ENCODE results near the gene MAP6D1. TPM values are rescaled to one million over a fixed set of nuclear protein-coding genes. Genes with fewer than 3 reads are reported as not detected.

Gene MAP6D1
- total RNA-seq, 1 experiment from 2014 or later, result 2.9 TPM

DNA sequence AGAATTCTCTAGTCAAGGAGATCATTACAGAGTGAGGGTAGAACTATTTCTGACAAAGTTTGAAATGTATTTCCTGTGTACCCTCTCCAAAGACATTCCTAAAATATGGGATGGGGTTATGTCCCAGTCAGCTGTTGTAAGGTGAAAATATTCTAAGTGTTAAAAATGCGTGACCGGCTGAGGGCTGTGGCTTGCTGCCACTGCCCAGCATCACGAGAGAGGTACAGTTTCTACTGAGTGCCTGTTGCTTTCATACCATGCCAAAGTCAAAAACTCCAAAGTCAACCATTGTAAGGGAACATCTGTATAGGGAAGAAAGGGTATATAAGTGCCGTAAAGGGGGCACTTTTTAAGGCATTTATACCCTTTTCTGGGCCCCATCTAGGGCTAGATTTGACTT is 30.9 kb downstream of the MAP6D1 start:
- no peaks in the 10 kb centered on the region for H3K4me1 Mint-ChIP-seq (ENCODE audit: low read depth, unreplicated experiment)
- no peaks in the 10 kb centered on the region for H3K4me1 ChIP-seq
- intact Hi-C loops (cut with micrococcal nuclease; ENCODE audit: unreplicated experiment), result no loop called here
- no peaks in the 10 kb centered on the region for H3K9me3 ChIP-seq
- CTCF ChIA-PET, result no interaction called here
- H3K36me3 ChIP-seq (ENCODE audit: control insufficient read depth, insufficient read depth, low read length), result peaks cover 3% of the 10 kb centered on the region
- H3K27ac Mint-ChIP-seq (ENCODE audit: unreplicated experiment), result no peak overlapping the region
- no peak overlapping the region for H3K4me3 Mint-ChIP-seq (ENCODE audit: unreplicated experiment)
- TF ChIP-seq, protein P1, sequence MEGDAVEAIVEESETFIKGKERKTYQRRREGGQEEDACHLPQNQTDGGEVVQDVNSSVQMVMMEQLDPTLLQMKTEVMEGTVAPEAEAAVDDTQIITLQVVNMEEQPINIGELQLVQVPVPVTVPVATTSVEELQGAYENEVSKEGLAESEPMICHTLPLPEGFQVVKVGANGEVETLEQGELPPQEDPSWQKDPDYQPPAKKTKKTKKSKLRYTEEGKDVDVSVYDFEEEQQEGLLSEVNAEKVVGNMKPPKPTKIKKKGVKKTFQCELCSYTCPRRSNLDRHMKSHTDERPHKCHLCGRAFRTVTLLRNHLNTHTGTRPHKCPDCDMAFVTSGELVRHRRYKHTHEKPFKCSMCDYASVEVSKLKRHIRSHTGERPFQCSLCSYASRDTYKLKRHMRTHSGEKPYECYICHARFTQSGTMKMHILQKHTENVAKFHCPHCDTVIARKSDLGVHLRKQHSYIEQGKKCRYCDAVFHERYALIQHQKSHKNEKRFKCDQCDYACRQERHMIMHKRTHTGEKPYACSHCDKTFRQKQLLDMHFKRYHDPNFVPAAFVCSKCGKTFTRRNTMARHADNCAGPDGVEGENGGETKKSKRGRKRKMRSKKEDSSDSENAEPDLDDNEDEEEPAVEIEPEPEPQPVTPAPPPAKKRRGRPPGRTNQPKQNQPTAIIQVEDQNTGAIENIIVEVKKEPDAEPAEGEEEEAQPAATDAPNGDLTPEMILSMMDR (IDR thresholded peaks at IDR 0.05; ENCODE audit: insufficient read depth in 1 of 2, low read depth in 1 of 2, low read length in 1 of 2, severe bottlenecking in 1 of 2, unreplicated experiment in 1 of 2), result no peak
- no TSS peak for BruUV-seq (replicated peaks)
- no peaks in the 10 kb centered on the region for H3K27me3 ChIP-seq (replicated peaks; ENCODE audit: control insufficient read depth, insufficient read depth, low read length)
- peaks cover 58% of the 10 kb centered on the region for H3K36me3 Mint-ChIP-seq (ENCODE audit: insufficient read depth, unreplicated experiment)
- DNase-seq, result no peak
- POLR2A ChIA-PET, result no interaction called here
- no peaks in the 10 kb centered on the region for H3K27me3 Mint-ChIP-seq (ENCODE audit: insufficient read depth, unreplicated experiment)
- no peaks in the 10 kb centered on the region for H3K9me3 Mint-ChIP-seq (ENCODE audit: unreplicated experiment)
- H3K4me3 ChIP-seq (ENCODE audit: low read depth, low read length), result no peak overlapping the region

DNA sequence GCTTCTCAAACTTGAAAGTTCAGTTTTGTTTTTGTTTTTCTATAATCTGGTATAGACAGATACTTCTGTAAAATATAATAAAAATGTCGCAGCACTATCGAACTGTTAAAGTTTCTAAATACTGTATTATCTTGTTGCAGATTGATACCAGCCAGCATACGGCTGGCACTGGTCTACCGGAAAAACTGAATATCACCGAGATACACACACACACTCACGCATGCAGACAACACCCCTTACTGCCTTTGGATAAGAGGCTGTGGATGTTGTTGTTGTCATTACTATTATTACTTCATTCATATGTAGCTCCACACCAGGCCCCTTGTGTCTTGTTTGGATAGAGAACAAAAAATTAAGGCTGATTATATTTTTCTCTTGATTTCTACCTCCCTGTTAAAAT is 32.4 kb downstream of the MAP6D1 start:
- CTCF ChIA-PET, result no interaction called here
- H3K36me3 ChIP-seq (ENCODE audit: control insufficient read depth, insufficient read depth, low read length), result peaks cover 2% of the 10 kb centered on the region
- H3K36me3 Mint-ChIP-seq (ENCODE audit: insufficient read depth, unreplicated experiment), result peaks cover 58% of the 10 kb centered on the region

DNA sequence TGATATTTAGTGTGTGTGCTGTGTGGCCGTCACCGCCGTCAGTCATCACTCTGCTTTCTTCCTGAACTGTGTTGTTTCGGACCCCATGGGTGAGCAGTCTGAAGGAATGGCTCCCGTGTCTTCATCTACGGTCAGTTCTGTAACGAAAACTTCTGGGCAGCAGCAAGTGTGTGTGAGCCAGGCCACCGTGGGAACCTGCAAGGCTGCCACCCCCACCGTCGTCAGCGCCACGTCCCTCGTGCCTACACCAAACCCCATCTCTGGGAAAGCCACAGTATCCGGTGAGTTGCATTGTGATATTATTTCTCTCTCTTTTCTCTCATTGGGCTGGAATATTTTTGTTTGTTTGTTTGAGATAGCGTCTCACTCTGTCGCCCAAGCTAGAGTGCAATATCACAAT is 34.7 kb downstream of the MAP6D1 start:
- Histone ChIP-seq H3K27me3 (replicated peaks; ENCODE audit: control insufficient read depth, insufficient read depth, low read length) (no peaks in the 10 kb centered on the region), H3K4me1 (no peaks in the 10 kb centered on the region), H3K4me3 (ENCODE audit: low read depth, low read length) (no peak overlapping the region), H3K9me3 (no peaks in the 10 kb centered on the region), H3K36me3 (ENCODE audit: control insufficient read depth, insufficient read depth, low read length) (peaks cover 2% of the 10 kb centered on the region)
- intact Hi-C loops (cut with micrococcal nuclease; ENCODE audit: unreplicated experiment), result no loop called here
- ChIA-PET POLR2A (no interaction called here), CTCF (no interaction called here)
- DNase-seq, result no peak
- Mint-ChIP-seq H3K36me3 (ENCODE audit: insufficient read depth, unreplicated experiment) (peaks cover 67% of the 10 kb centered on the region), H3K9me3 (ENCODE audit: unreplicated experiment) (no peaks in the 10 kb centered on the region), H3K27ac (ENCODE audit: unreplicated experiment) (no peak overlapping the region), H3K27me3 (ENCODE audit: insufficient read depth, unreplicated experiment) (no peaks in the 10 kb centered on the region), H3K4me1 (ENCODE audit: low read depth, unreplicated experiment) (no peaks in the 10 kb centered on the region), H3K4me3 (ENCODE audit: unreplicated experiment) (no peak overlapping the region)
- TF ChIP-seq, protein P1 (IDR thresholded peaks at IDR 0.05; ENCODE audit: insufficient read depth in 1 of 2, low read depth in 1 of 2, low read length in 1 of 2, severe bottlenecking in 1 of 2, unreplicated experiment in 1 of 2), result no peak
- no TSS peak for BruUV-seq (replicated peaks)

More for the DNA sequence above, 32.4 kb downstream of the MAP6D1 start:
- TF ChIP-seq, protein P1 (IDR thresholded peaks at IDR 0.05; ENCODE audit: insufficient read depth in 1 of 2, low read depth in 1 of 2, low read length in 1 of 2, severe bottlenecking in 1 of 2, unreplicated experiment in 1 of 2), result no peak
- H3K27ac Mint-ChIP-seq (ENCODE audit: unreplicated experiment), result no peak overlapping the region
- no peaks in the 10 kb centered on the region for H3K27me3 Mint-ChIP-seq (ENCODE audit: insufficient read depth, unreplicated experiment)
- no peaks in the 10 kb centered on the region for H3K27me3 ChIP-seq (replicated peaks; ENCODE audit: control insufficient read depth, insufficient read depth, low read length)
- POLR2A ChIA-PET, result no interaction called here
- H3K4me3 ChIP-seq (ENCODE audit: low read depth, low read length), result no peak overlapping the region
- no peak for DNase-seq
- H3K4me1 ChIP-seq, result no peaks in the 10 kb centered on the region
- H3K4me3 Mint-ChIP-seq (ENCODE audit: unreplicated experiment), result no peak overlapping the region
- BruUV-seq (replicated peaks), result no TSS peak
- intact Hi-C loops (cut with micrococcal nuclease; ENCODE audit: unreplicated experiment), result no loop called here
- no peaks in the 10 kb centered on the region for H3K9me3 Mint-ChIP-seq (ENCODE audit: unreplicated experiment)
- no peaks in the 10 kb centered on the region for H3K4me1 Mint-ChIP-seq (ENCODE audit: low read depth, unreplicated experiment)
- no peaks in the 10 kb centered on the region for H3K9me3 ChIP-seq
